Stimulated activated CD8-positive, alpha-beta memory T cell treated with anti-CD3 and anti-CD28 coated beads, Interleukin-12 subunit alpha, Interleukin-12 subunit beta, amount 100 ng/mL, for 24 hours (primary cell): Measurements from ENCODE around the gene EEA1.
"Not testable (repeated sequence)": the region's sequence is repeated elsewhere in the genome, so short reads cannot be mapped to it uniquely, and the experiment has no call there.

Source experiments
- DNase-seq: peaks from one replicate; pipeline ENCODE4 v3.0.0-alpha.2; 2020; ENCODE audit errors: extremely low read depth

EEA1 gene

GRCh38 chr12:92802906-92803305, 126.2 kb downstream of the EEA1 start:
- no peak for DNase-seq

GRCh38 chr12:92796650-92797049, 132.4 kb downstream of the EEA1 start:
- DNase-seq, result no peak

- DNase-seq, result no peak
Measured at GRCh38 chr12:92794814-92795213, 134.3 kb downstream of the EEA1 start.

- not testable (repeated sequence) for DNase-seq
Measured at GRCh38 chr12:92794356-92794755, 134.7 kb downstream of the EEA1 start.

- DNase-seq, result no peak
Measured at GRCh38 chr12:92786045-92786444, 143.1 kb downstream of the EEA1 start.

- no peak for DNase-seq
Measured at GRCh38 chr12:92785563-92785950, 143.5 kb downstream of the EEA1 start.

- no peak for DNase-seq
Measured at GRCh38 chr12:92784797-92785562, 144.1 kb downstream of the EEA1 start.

GRCh38 chr12:92784356-92784755, 144.7 kb downstream of the EEA1 start:
- DNase-seq, result no peak

GRCh38 chr12:92779902-92780301, 149.2 kb downstream of the EEA1 start:
- DNase-seq, result no peak

GRCh38 chr12:92778525-92778924, 150.6 kb downstream of the EEA1 start:
- DNase-seq, result no peak

GRCh38 chr12:92775416-92775815, 153.7 kb downstream of the EEA1 start:
- no peak for DNase-seq

- DNase-seq, result no peak
Measured at GRCh38 chr12:92771001-92771400, 158.1 kb downstream of the EEA1 start.

- no peak for DNase-seq
Measured at GRCh38 chr12:92769124-92769901, 159.8 kb downstream of the EEA1 start.

GRCh38 chr12:92765871-92766270, 163.2 kb downstream of the EEA1 start:
- no peak for DNase-seq

- no peak for DNase-seq
Measured at GRCh38 chr12:92764831-92765230, 164.3 kb downstream of the EEA1 start.

- no peak for DNase-seq
Measured at GRCh38 chr12:92762773-92763172, 166.3 kb downstream of the EEA1 start.

- no peak for DNase-seq
Measured at GRCh38 chr12:92759634-92760268, 169.3 kb downstream of the EEA1 start.

GRCh38 chr12:92757597-92758121, 171.4 kb downstream of the EEA1 start:
- no peak for DNase-seq

- no peak for DNase-seq
Measured at GRCh38 chr12:92756898-92757596, 172.0 kb downstream of the EEA1 start.

GRCh38 chr12:92753976-92754885, 174.9 kb downstream of the EEA1 start:
- DNase-seq, result no peak

- not testable (repeated sequence) for DNase-seq
Measured at GRCh38 chr12:92749691-92750090, 179.4 kb downstream of the EEA1 start.
